Measurements from ENCODE around the gene APBB2.

The APBB2 gene

DNA sequence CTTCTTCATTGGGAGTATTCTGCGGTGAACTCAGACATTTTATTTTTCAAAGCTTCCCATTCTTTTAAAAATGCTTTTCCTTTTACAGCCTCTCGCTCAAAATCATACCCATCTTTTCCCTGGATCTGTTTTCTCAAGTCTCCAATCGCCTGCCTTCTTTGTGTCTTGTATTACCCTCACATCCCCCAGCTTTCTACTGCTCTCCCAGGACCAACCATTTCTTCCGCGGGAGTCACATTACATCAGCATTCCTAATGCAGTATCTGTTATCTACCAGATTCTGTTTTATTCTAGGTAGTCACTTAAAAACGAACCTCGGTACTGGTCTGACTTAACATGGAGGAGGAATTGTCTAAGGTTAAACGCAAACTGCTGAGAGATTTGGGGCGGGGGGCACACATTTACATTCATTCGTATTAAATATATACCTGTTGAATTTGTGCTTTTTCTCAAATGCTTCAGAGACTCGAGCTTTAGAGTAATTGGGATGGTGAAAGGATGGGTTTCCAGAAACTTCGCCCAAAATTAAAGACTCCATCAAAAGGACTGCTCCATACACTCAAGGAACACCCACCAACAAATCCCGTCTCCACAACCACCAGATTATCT lies 41.9 kb upstream of the APBB2 start:
- peak overlapping the region; percentile 42 for H3K9ac ChIP-seq (ENCODE audit: insufficient read length, low read depth)
- H3K27me3 ChIP-seq (ENCODE audit: insufficient read depth, insufficient read length): no peaks in the 10 kb centered on the region
- H3K9me3 ChIP-seq (ENCODE audit: insufficient read depth, low read length): no peaks in the 10 kb centered on the region
- DNase-seq (ENCODE audit: low read depth, low spot score): no peak
- peak overlapping the region; percentile 81 for H3K4me3 ChIP-seq (ENCODE audit: insufficient read length, low read depth)
- no peaks in the 10 kb centered on the region for H3K4me1 ChIP-seq (ENCODE audit: insufficient read depth, insufficient read length)
- TF ChIP-seq YY1 (IDR thresholded peaks at IDR 0.05; ENCODE audit: insufficient read depth, insufficient read length) (no peak), ZNF274 (IDR thresholded peaks at IDR 0.05; ENCODE audit: low read depth, low read length) (no peak), SUZ12 (IDR thresholded peaks at IDR 0.05; ENCODE audit: extremely low read depth, insufficient read depth, insufficient read length) (no peak)
- H3K36me3 ChIP-seq (ENCODE audit: insufficient read depth, insufficient read length, low read length): peaks cover 39% of the 10 kb centered on the region

DNA sequence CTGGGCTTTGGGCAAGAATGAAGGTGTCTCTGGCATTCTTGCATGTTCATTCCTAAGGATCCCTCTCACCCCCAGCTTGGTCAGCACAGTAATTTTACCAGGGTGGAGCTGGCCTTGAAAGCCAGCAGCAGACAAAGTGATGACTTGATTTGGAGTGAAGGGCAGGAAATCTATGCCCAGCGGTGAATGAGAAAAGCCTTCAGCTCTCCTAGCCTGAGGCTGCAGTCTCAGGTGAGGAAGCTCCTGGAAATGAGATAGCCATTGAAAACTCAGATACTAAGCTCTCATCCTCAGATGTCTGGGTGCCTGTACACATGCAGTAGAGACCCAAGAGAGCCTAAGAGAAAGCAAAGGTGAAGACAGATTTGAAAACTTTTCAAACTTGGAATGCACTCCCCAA lies 31.6 kb upstream of the APBB2 start:
- H3K4me1 ChIP-seq (ENCODE audit: insufficient read depth, insufficient read length): no peaks in the 10 kb centered on the region
- no peaks in the 10 kb centered on the region for H3K9me3 ChIP-seq (ENCODE audit: insufficient read depth, low read length)
- no peak overlapping the region for H3K4me3 ChIP-seq (ENCODE audit: insufficient read length, low read depth)
- H3K27me3 ChIP-seq (ENCODE audit: insufficient read depth, insufficient read length): no peaks in the 10 kb centered on the region
- no peak for TF ChIP-seq ZNF274 (IDR thresholded peaks at IDR 0.05; ENCODE audit: low read depth, low read length)
- TF ChIP-seq YY1 (IDR thresholded peaks at IDR 0.05; ENCODE audit: insufficient read depth, insufficient read length): no peak
- TF ChIP-seq SUZ12 (IDR thresholded peaks at IDR 0.05; ENCODE audit: extremely low read depth, insufficient read depth, insufficient read length): no peak
- no peak for DNase-seq (ENCODE audit: low read depth, low spot score)
- no peaks in the 10 kb centered on the region for H3K36me3 ChIP-seq (ENCODE audit: insufficient read depth, insufficient read length, low read length)
- no peak overlapping the region for H3K9ac ChIP-seq (ENCODE audit: insufficient read length, low read depth)

DNA sequence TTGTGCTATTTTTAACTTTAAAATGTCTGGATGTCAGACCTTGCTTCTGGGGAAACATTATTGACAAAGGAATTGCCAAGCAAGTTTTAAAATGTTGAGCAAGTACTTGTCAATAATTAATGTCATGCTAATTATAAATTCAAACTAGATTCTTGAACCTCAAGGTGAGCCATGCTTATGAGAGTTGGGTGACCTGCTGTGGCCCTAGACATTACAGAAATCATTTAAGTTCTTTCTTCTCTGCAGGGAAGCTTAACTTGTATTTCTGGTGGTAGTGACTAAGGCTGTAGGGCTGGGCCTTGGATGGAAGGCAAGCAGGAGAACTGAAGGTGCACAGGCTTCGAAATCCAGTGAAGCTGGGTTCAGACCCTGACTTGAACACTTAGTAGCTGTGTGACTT lies 27.6 kb upstream of the APBB2 start:
- Histone ChIP-seq H3K36me3 (ENCODE audit: insufficient read depth, insufficient read length, low read length) (no peaks in the 10 kb centered on the region), H3K9ac (ENCODE audit: insufficient read length, low read depth) (no peak overlapping the region), H3K4me3 (ENCODE audit: insufficient read length, low read depth) (no peak overlapping the region), H3K4me1 (ENCODE audit: insufficient read depth, insufficient read length) (no peaks in the 10 kb centered on the region), H3K9me3 (ENCODE audit: insufficient read depth, low read length) (no peaks in the 10 kb centered on the region), H3K27me3 (ENCODE audit: insufficient read depth, insufficient read length) (no peaks in the 10 kb centered on the region)
- DNase-seq (ENCODE audit: low read depth, low spot score): no peak
- no peak for TF ChIP-seq ZNF274 (IDR thresholded peaks at IDR 0.05; ENCODE audit: low read depth, low read length)
- no peak for TF ChIP-seq SUZ12 (IDR thresholded peaks at IDR 0.05; ENCODE audit: extremely low read depth, insufficient read depth, insufficient read length)
- TF ChIP-seq YY1 (IDR thresholded peaks at IDR 0.05; ENCODE audit: insufficient read depth, insufficient read length): no peak

DNA sequence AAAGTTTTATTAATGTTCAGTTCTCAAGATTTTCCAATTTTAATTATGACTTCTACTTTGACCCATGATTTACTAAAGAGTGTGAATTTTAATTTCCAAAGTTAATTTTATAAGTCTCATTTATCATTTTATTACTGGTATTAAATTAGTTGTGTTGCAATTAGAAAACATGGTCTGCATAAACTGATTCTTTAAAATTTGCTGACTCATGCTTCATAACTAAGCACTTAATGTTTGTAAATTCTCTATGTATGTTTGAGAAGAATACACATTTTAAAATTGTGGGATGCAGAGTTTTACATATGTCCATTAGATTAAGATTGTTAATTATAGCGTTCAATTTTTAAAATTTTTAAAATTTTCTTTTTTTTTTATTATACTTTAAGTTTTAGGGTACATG lies 22.2 kb upstream of the APBB2 start:
- TF ChIP-seq ZNF274 (IDR thresholded peaks at IDR 0.05; ENCODE audit: low read depth, low read length) (no peak), YY1 (IDR thresholded peaks at IDR 0.05; ENCODE audit: insufficient read depth, insufficient read length) (no peak), SUZ12 (IDR thresholded peaks at IDR 0.05; ENCODE audit: extremely low read depth, insufficient read depth, insufficient read length) (no peak)
- H3K9ac ChIP-seq (ENCODE audit: insufficient read length, low read depth): no peak overlapping the region
- no peaks in the 10 kb centered on the region for H3K27me3 ChIP-seq (ENCODE audit: insufficient read depth, insufficient read length)
- no peaks in the 10 kb centered on the region for H3K9me3 ChIP-seq (ENCODE audit: insufficient read depth, low read length)
- no peak for DNase-seq (ENCODE audit: low read depth, low spot score)
- H3K4me3 ChIP-seq (ENCODE audit: insufficient read length, low read depth): no peak overlapping the region
- H3K4me1 ChIP-seq (ENCODE audit: insufficient read depth, insufficient read length): no peaks in the 10 kb centered on the region
- H3K36me3 ChIP-seq (ENCODE audit: insufficient read depth, insufficient read length, low read length): no peaks in the 10 kb centered on the region

DNA sequence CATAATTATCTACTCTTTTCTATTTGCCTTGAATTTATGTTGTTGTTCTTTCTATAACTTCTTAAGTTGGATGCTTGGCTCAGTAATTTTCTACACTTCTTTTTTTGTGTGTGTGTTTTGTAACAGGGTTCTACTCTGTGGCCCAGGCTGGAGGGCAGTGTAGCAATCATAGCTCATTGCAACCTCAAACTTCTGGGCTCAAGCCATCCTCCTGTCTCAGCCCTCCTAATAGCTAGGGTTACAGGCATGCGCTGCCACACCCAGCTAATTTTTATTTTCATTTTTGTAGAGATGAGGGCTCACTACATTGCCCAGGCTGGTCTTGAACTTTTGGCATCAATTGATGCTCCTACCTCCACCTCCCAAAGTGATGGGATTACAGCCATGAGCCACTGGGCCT lies 21.7 kb upstream of the APBB2 start:
- no peaks in the 10 kb centered on the region for H3K36me3 ChIP-seq (ENCODE audit: insufficient read depth, insufficient read length, low read length)
- TF ChIP-seq SUZ12 (IDR thresholded peaks at IDR 0.05; ENCODE audit: extremely low read depth, insufficient read depth, insufficient read length) (no peak), ZNF274 (IDR thresholded peaks at IDR 0.05; ENCODE audit: low read depth, low read length) (no peak), YY1 (IDR thresholded peaks at IDR 0.05; ENCODE audit: insufficient read depth, insufficient read length) (no peak)
- no peak overlapping the region for H3K9ac ChIP-seq (ENCODE audit: insufficient read length, low read depth)
- H3K4me1 ChIP-seq (ENCODE audit: insufficient read depth, insufficient read length): no peaks in the 10 kb centered on the region
- no peak for DNase-seq (ENCODE audit: low read depth, low spot score)
- no peak overlapping the region for H3K4me3 ChIP-seq (ENCODE audit: insufficient read length, low read depth)
- no peaks in the 10 kb centered on the region for H3K9me3 ChIP-seq (ENCODE audit: insufficient read depth, low read length)
- no peaks in the 10 kb centered on the region for H3K27me3 ChIP-seq (ENCODE audit: insufficient read depth, insufficient read length)

DNA sequence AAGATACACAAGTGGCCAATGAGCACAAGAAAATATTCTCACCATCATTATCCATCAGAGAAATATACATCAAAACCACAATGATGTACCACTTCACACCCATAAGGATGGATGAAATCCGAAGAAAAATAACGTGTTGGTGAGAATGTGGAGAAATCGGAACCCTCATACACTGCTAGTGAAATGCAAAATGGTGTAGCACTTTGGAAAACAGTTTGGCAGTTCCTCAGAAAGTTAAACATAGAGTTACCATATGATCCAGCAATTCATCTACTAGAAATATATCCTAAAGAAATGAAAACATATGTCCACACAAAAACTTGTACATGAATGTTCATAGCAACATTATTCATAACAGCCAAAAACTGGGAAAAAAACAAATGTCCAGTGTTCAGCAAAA lies 18.5 kb upstream of the APBB2 start:
- no peak overlapping the region for H3K4me3 ChIP-seq (ENCODE audit: insufficient read length, low read depth)
- DNase-seq (ENCODE audit: low read depth, low spot score): no peak
- TF ChIP-seq ZNF274 (IDR thresholded peaks at IDR 0.05; ENCODE audit: low read depth, low read length) (no peak), YY1 (IDR thresholded peaks at IDR 0.05; ENCODE audit: insufficient read depth, insufficient read length) (no peak), SUZ12 (IDR thresholded peaks at IDR 0.05; ENCODE audit: extremely low read depth, insufficient read depth, insufficient read length) (no peak)
- H3K36me3 ChIP-seq (ENCODE audit: insufficient read depth, insufficient read length, low read length): no peaks in the 10 kb centered on the region
- no peak overlapping the region for H3K9ac ChIP-seq (ENCODE audit: insufficient read length, low read depth)
- H3K4me1 ChIP-seq (ENCODE audit: insufficient read depth, insufficient read length): no peaks in the 10 kb centered on the region
- H3K27me3 ChIP-seq (ENCODE audit: insufficient read depth, insufficient read length): no peaks in the 10 kb centered on the region
- H3K9me3 ChIP-seq (ENCODE audit: insufficient read depth, low read length): no peaks in the 10 kb centered on the region

DNA sequence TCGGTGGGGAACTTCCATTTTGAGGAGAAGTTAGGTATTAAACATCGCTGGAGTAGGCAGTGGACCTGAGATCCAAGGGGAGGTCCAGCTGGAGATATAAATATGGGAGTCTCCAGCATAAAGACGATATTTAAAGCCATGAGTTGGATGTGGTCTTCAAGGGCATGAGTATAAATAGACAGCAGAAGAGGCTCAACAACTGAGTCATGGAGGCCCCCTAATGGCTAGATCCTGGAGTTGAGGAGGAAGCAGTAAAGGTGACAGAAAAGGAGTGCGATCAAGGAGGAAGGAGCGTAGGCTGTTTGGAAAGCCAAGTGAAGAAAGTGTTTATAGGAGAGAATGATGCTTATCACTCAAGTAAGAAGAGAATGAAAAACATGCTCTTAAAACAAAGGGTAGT lies 18.1 kb upstream of the APBB2 start:
- no peaks in the 10 kb centered on the region for H3K36me3 ChIP-seq (ENCODE audit: insufficient read depth, insufficient read length, low read length)
- no peaks in the 10 kb centered on the region for H3K4me1 ChIP-seq (ENCODE audit: insufficient read depth, insufficient read length)
- H3K9ac ChIP-seq (ENCODE audit: insufficient read length, low read depth): no peak overlapping the region
- TF ChIP-seq SUZ12 (IDR thresholded peaks at IDR 0.05; ENCODE audit: extremely low read depth, insufficient read depth, insufficient read length): no peak
- no peak for TF ChIP-seq YY1 (IDR thresholded peaks at IDR 0.05; ENCODE audit: insufficient read depth, insufficient read length)
- no peak for TF ChIP-seq ZNF274 (IDR thresholded peaks at IDR 0.05; ENCODE audit: low read depth, low read length)
- no peaks in the 10 kb centered on the region for H3K27me3 ChIP-seq (ENCODE audit: insufficient read depth, insufficient read length)
- no peaks in the 10 kb centered on the region for H3K9me3 ChIP-seq (ENCODE audit: insufficient read depth, low read length)
- DNase-seq (ENCODE audit: low read depth, low spot score): no peak
- no peak overlapping the region for H3K4me3 ChIP-seq (ENCODE audit: insufficient read length, low read depth)
